Neural cell (in vitro differentiated cells): ENCODE results near the gene EMID1. TPM values are rescaled to one million over a fixed set of nuclear protein-coding genes. Genes with fewer than 3 reads are reported as not detected.
"Not testable (repeated sequence)": the region's sequence is repeated elsewhere in the genome, so short reads cannot be mapped to it uniquely, and the experiment has no call there.

Source experiments
- H2AFZ ChIP-seq: fragments of 200-600, 300-800 bp; sonication (generic), shearing (Covaris generic); 2 replicates; pipeline ENCODE4 v1.6.0; 2014; ENCODE audit warnings: low read depth, mild to moderate bottlenecking, antibody characterized with exemption, low read length, moderate library complexity
- H3F3A ChIP-seq: fragments of 200-600 bp; shearing (Covaris generic); 2 replicates; pipeline ENCODE4 v1.6.1; 2016; ENCODE audit warnings: mild to moderate bottlenecking, moderate library complexity, mixed read lengths, antibody characterized with exemption, low read length; ENCODE audit not compliant: insufficient read depth, poor library complexity, severe bottlenecking
- H3K27ac ChIP-seq: fragments of 200-600, 300-800 bp; sonication (generic), shearing (Covaris generic); 2 replicates; pipeline ENCODE4 v1.5.1; 2014; ENCODE audit warnings: mild to moderate bottlenecking, low read length, moderate library complexity
- H3K27me3 ChIP-seq: fragments of 300-800, 200-600 bp; sonication (generic), shearing (Covaris generic); 2 replicates; pipeline ENCODE4 v1.6.0; 2014; ENCODE audit warnings: mild to moderate bottlenecking, low read depth, low read length, moderate library complexity; ENCODE audit not compliant: insufficient read depth
- H3K36me3 ChIP-seq: fragments of 300-800, 200-600 bp; sonication (generic), shearing (Covaris generic); 2 replicates; pipeline ENCODE4 v1.5.1; 2014; ENCODE audit warnings: mild to moderate bottlenecking, antibody characterized with exemption, low read length, moderate library complexity; ENCODE audit not compliant: insufficient read depth
- H3K4me2 ChIP-seq: fragments of 300-800, 200-600 bp; sonication (generic), shearing (Covaris generic); 2 replicates; pipeline ENCODE4 v1.6.0; 2014; ENCODE audit warnings: mild to moderate bottlenecking, low read length
- H3K4me3 ChIP-seq: fragments of 300-800, 200-600 bp; sonication (generic), shearing (Covaris generic); 2 replicates; pipeline ENCODE4 v1.5.1; 2014; ENCODE audit warnings: mild to moderate bottlenecking, low read length, moderate library complexity
- H3K79me2 ChIP-seq: fragments of 200-600 bp; shearing (Covaris generic); replicated peaks from 2 replicates; pipeline ENCODE4 v1.6.0; 2014; ENCODE audit warnings: mild to moderate bottlenecking, low read length, moderate library complexity; ENCODE audit not compliant: insufficient read depth
- H3K9ac ChIP-seq: fragments of 300-800, 200-600 bp; sonication (generic), shearing (Covaris generic); 2 replicates; pipeline ENCODE4 v1.6.1; 2016; ENCODE audit warnings: mild to moderate bottlenecking, low read length, mixed read lengths
- H3K9me2 ChIP-seq: fragments of 200-600 bp; shearing (Covaris generic); 2 replicates; pipeline ENCODE4 v1.6.1; 2016; ENCODE audit warnings: mild to moderate bottlenecking, low read length, mixed read lengths; ENCODE audit not compliant: insufficient read depth
- H3K9me3 ChIP-seq: fragments of 200-600, 300-800 bp; sonication (generic), shearing (Covaris generic); 2 replicates; pipeline ENCODE4 v1.6.1; 2016; ENCODE audit warnings: mild to moderate bottlenecking, mixed run types, low read length, moderate library complexity, mixed read lengths
- H4K20me1 ChIP-seq: fragments of 200-600 bp; shearing (Covaris generic); 2 replicates; pipeline ENCODE4 v1.6.1; 2016; ENCODE audit warnings: mild to moderate bottlenecking, mixed run types; ENCODE audit not compliant: insufficient read depth
- CTCF ChIP-seq: fragments of 450-650 bp; IDR thresholded peaks from 2 replicates; pipeline ENCODE4 v1.5.1; 2014; ENCODE audit warnings: antibody characterized with exemption, mild to moderate bottlenecking, moderate library complexity; ENCODE audit not compliant: poor library complexity, severe bottlenecking
- EP300 ChIP-seq: fragments of 450-650 bp; conservative IDR thresholded peaks from 2 replicates; pipeline ENCODE4 v1.6.1; 2014; ENCODE audit warnings: antibody characterized with exemption, mild to moderate bottlenecking, moderate library complexity; ENCODE audit not compliant: poor library complexity, severe bottlenecking
- EZH2 ChIP-seq: fragments of 200-600, 300-800 bp; shearing (Covaris generic), sonication (generic); IDR thresholded peaks from 2 replicates; pipeline ENCODE4 v1.6.1; 2014; ENCODE audit warnings: antibody characterized with exemption, low read length, borderline replicate concordance, mild to moderate bottlenecking; ENCODE audit not compliant: insufficient read depth, poor library complexity, severe bottlenecking
- MXI1 ChIP-seq: fragments of 450-650 bp; conservative IDR thresholded peaks from 2 replicates; pipeline ENCODE4 v1.6.1; 2014; ENCODE audit warnings: antibody characterized with exemption, mild to moderate bottlenecking; ENCODE audit not compliant: poor library complexity, severe bottlenecking
- POLR2AphosphoS5 ChIP-seq: IDR thresholded peaks from 2 replicates; pipeline ENCODE4 v1.6.1; 2012
- RAD21 ChIP-seq: fragments of 450-650 bp; conservative IDR thresholded peaks from 2 replicates; pipeline ENCODE4 v1.6.1; 2014; ENCODE audit warnings: antibody characterized with exemption, mild to moderate bottlenecking, moderate library complexity
- REST ChIP-seq: IDR thresholded peaks from 2 replicates; pipeline ENCODE4 v1.6.1; 2012; ENCODE audit warnings: borderline replicate concordance
- SMC3 ChIP-seq: fragments of 450-650 bp; conservative IDR thresholded peaks from 2 replicates; pipeline ENCODE4 v1.6.1; 2014; ENCODE audit warnings: antibody characterized with exemption, mild to moderate bottlenecking, moderate library complexity; ENCODE audit not compliant: poor library complexity
- TAF1 ChIP-seq: IDR thresholded peaks from 2 replicates; pipeline ENCODE4 v1.6.1; 2012; ENCODE audit warnings: low read depth
- polyA plus RNA-seq: library from polyadenylated mRNA; depleted of rRNA; stranded (reverse); fragments of >200 nt; gene quantifications from 2 replicates; pipeline ENCODE4 v1.2.3, GENCODE V29; 2014

Gene EMID1
- polyA plus RNA-seq, 1 donor from 2014 or later, result 14.1 TPM

- TF ChIP-seq POLR2AphosphoS5, result no peak
- no peak for TF ChIP-seq TAF1
- no peak for TF ChIP-seq SMC3
- no peak for TF ChIP-seq RAD21
- TF ChIP-seq EP300, result no peak
- TF ChIP-seq EZH2, result no peak
- no peak for TF ChIP-seq MXI1
- no peak for TF ChIP-seq REST
- no peak for TF ChIP-seq CTCF
- no peaks in the 10 kb centered on the region for H3K79me2 ChIP-seq
- no peak overlapping the region for H3K9ac ChIP-seq
- H4K20me1 ChIP-seq, result no peaks in the 10 kb centered on the region
- no peaks in the 10 kb centered on the region for H3K9me2 ChIP-seq
- no peaks in the 10 kb centered on the region for H3F3A ChIP-seq
- H3K9me3 ChIP-seq, result no peaks in the 10 kb centered on the region
- no peak overlapping the region for H3K4me3 ChIP-seq
- H3K27ac ChIP-seq, result no peak overlapping the region
- H3K27me3 ChIP-seq, result no peaks in the 10 kb centered on the region
- H3K4me2 ChIP-seq, result no peak overlapping the region
- H3K36me3 ChIP-seq, result no peaks in the 10 kb centered on the region
- H2AFZ ChIP-seq, result no peak overlapping the region
These were observed 12.4 kb downstream of the EMID1 start for GRCh38 chr22:29217827-29218757.

- H3K9me3 ChIP-seq, result no peaks in the 10 kb centered on the region
- H3K4me2 ChIP-seq, result no peak overlapping the region
- H3F3A ChIP-seq, result no peaks in the 10 kb centered on the region
- H3K79me2 ChIP-seq, result no peaks in the 10 kb centered on the region
- H3K4me3 ChIP-seq, result no peak overlapping the region
- TF ChIP-seq EP300 (no peak), TAF1 (no peak), CTCF (no peak), MXI1 (no peak), SMC3 (no peak), REST (no peak), POLR2AphosphoS5 (no peak), EZH2 (no peak), RAD21 (no peak)
- no peak overlapping the region for H3K9ac ChIP-seq
- H3K27me3 ChIP-seq, result no peaks in the 10 kb centered on the region
- H3K27ac ChIP-seq, result no peak overlapping the region
- no peaks in the 10 kb centered on the region for H3K36me3 ChIP-seq
- no peaks in the 10 kb centered on the region for H4K20me1 ChIP-seq
- H3K9me2 ChIP-seq, result no peaks in the 10 kb centered on the region
- H2AFZ ChIP-seq, result no peak overlapping the region
These were observed 13.2 kb downstream of the EMID1 start for GRCh38 chr22:29218758-29219408.

- not testable (repeated sequence) for H3K36me3 ChIP-seq, H3K9ac ChIP-seq, H3K9me2 ChIP-seq, H3K27me3 ChIP-seq, H2AFZ ChIP-seq, H3K79me2 ChIP-seq, H3K4me2 ChIP-seq, H3K9me3 ChIP-seq, H3K4me3 ChIP-seq, H4K20me1 ChIP-seq, H3F3A ChIP-seq, H3K27ac ChIP-seq
These were observed 13.7 kb downstream of the EMID1 start for GRCh38 chr22:29219409-29219782.
